ENCODE data around the gene NACC1.
A peak's percentile ranks its signal among the peaks of the same experiment; 100 is the strongest.

The NACC1 gene

DNA sequence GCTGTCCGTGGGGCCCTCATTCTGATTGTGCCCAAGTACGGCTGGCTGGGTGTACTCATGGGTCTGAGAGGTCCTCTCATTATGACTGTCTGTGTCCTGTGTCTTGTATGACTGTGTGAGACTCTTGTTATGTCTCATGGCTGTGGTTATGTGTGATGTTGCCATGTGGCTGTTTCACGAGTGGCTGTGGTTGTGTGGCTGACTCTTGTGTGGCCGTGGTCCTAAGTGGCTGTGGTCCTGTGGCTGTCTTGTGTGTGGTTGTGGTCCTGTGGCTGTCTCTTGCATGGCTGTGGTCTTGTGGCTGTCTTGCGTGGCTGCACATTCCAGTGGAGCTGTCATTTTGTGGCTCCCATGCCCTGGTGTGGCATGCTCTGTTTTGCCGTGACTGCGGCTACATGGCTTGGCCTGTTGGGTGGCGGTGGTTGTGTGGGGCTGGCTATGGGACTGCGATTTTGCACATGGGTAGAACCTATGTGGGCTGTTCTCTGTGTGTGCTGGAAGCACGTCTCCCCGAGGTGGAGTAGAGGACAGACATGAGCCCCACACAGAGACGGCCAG lies 18.0 kb upstream of the NACC1 start:
- Mint-ChIP-seq H3K4me1 (ENCODE audit: low read depth in 2 of 2) (peaks cover 40 to 44% of the 10 kb centered on the region in 2 donors), H3K27me3 (peaks cover 15 to 28% of the 10 kb centered on the region in 2 donors), H3K4me3 (peak overlapping the region; percentile 74 to 82), H3K27ac (peak overlapping the region; percentile 95 to 97), H3K36me3 (ENCODE audit: insufficient read depth) (peaks cover 42% of the 10 kb centered on the region), H3K9me3 (no peaks in the 10 kb centered on the region)
- ATAC-seq (replicated peaks) = peak; percentile 60
- peak; percentile 71 to 77 (median 76) for DNase-seq

DNA sequence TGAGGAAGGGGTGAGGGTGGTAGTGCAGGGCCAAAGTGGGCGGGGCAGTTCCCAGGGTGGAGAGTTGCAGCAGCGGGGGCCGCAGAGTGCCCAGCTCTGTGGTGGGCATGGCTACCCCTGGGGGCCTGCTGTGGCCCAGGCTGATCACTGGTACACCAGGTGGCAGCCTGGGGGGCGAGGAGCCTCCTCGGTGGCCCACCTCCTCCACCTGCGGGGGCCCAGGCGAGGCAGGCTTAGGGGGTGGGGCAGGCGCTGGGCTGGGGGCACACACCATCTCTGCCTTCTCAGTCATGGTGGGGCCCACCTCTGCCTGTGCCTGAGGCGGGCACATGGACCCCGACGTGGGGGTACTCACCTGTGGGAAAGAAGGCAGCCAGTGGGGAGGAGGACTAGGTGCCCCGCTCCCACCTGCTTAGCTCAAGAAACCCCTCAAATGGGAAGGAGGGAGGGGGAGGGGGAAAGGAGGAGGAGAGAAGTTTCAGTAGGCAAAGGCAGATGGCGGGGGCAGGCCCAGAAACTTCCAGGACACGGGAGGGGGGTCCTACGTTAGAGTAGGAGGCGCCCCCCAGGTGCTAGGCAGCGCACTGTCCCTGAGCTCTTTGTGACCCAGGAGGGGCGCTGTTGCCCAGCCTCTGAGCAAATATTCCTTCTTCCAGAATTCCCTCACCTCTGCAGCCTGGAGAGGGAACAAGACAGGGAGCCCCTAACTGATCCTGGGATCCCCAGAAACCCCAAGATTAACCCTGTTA lies 17.0 kb upstream of the NACC1 start:
- DNase-seq (no peak), ATAC-seq (replicated peaks) (no peak)
- peaks cover 39 to 41% of the 10 kb centered on the region in 2 donors for H3K4me1 Mint-ChIP-seq (ENCODE audit: low read depth in 2 of 2)
- H3K9me3 Mint-ChIP-seq = no peaks in the 10 kb centered on the region
- peak overlapping the region; percentile 82 to 83 for H3K4me3 Mint-ChIP-seq
- H3K27me3 Mint-ChIP-seq = peaks cover 11 to 23% of the 10 kb centered on the region in 2 donors
- H3K36me3 Mint-ChIP-seq (ENCODE audit: insufficient read depth) = peaks cover 42% of the 10 kb centered on the region
- peak overlapping the region in 1 of 2 donors; percentile 81 for H3K27ac Mint-ChIP-seq

DNA sequence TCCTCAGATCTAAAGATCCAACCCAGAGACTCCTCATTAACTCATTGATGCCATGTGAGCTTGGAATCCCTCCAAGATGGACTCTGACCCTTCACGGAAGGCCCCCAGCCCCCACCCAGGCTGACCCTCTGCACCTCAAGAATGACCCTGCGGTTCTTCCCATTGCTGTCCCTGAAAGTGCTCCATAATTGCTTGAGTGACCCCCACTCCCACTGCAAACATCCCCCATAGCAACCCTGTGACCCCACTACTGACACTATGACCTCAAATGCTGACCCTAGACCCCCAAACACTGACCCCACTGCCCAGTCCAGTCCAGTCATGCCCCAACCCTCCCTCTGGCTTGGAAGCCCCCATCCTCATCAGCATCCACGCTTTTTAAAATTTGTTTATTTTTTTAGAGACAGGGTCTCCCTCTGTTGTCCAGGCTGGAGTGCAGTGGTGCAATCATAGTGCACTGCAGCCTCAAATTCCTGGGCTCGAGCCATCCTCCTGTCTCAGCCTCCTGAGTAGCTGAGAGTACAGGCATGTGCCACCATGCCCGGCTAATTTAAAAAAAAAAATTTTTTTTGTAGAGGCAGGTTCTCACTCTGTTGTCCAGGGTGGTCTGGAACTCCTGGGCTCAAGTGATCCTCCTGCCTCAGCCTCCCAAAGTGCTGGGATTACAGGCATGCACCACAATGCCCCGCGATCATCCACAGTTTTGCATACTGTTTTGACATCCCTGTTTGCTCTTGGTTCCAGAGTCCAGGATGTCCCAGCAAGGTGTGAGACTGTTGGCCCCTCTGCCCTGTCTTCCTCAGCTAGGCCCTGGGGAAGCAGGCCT lies 16.3 kb upstream of the NACC1 start:
- DNase-seq = no peak
- H3K9me3 Mint-ChIP-seq = no peaks in the 10 kb centered on the region

DNA sequence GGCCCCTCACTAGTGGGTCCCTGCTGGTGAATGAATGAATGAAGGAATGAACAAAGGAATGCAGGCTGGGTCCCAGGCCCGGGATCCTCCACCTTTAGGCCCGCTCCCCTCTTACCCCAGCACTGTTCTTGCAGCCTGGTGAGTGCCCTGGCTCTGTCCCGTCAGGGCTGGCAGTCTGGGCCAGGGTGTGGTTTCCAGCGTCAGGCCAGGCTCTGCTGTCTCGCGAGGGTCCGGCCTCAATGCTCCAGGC lies 15.7 kb upstream of the NACC1 start:
- ATAC-seq (replicated peaks) (no peak), DNase-seq (no peak)
- Mint-ChIP-seq H3K27me3 (peaks cover 7 to 16% of the 10 kb centered on the region in 2 donors), H3K36me3 (ENCODE audit: insufficient read depth) (peaks cover 43% of the 10 kb centered on the region), H3K4me3 (peak overlapping the region; percentile 72 to 83), H3K4me1 (ENCODE audit: low read depth in 2 of 2) (peaks cover 34% of the 10 kb centered on the region in 2 donors), H3K27ac (peak overlapping the region in 1 of 2 donors; percentile 81), H3K9me3 (no peaks in the 10 kb centered on the region)

More for the DNA sequence above, 16.3 kb upstream of the NACC1 start:
- Mint-ChIP-seq H3K4me3 (peak overlapping the region; percentile 72 to 83), H3K27me3 (peaks cover 7 to 16% of the 10 kb centered on the region in 2 donors), H3K36me3 (ENCODE audit: insufficient read depth) (peaks cover 42% of the 10 kb centered on the region), H3K27ac (peak overlapping the region; percentile 54 to 81), H3K4me1 (ENCODE audit: low read depth in 2 of 2) (peaks cover 35 to 38% of the 10 kb centered on the region in 2 donors)
- no peak for ATAC-seq (replicated peaks)

DNA sequence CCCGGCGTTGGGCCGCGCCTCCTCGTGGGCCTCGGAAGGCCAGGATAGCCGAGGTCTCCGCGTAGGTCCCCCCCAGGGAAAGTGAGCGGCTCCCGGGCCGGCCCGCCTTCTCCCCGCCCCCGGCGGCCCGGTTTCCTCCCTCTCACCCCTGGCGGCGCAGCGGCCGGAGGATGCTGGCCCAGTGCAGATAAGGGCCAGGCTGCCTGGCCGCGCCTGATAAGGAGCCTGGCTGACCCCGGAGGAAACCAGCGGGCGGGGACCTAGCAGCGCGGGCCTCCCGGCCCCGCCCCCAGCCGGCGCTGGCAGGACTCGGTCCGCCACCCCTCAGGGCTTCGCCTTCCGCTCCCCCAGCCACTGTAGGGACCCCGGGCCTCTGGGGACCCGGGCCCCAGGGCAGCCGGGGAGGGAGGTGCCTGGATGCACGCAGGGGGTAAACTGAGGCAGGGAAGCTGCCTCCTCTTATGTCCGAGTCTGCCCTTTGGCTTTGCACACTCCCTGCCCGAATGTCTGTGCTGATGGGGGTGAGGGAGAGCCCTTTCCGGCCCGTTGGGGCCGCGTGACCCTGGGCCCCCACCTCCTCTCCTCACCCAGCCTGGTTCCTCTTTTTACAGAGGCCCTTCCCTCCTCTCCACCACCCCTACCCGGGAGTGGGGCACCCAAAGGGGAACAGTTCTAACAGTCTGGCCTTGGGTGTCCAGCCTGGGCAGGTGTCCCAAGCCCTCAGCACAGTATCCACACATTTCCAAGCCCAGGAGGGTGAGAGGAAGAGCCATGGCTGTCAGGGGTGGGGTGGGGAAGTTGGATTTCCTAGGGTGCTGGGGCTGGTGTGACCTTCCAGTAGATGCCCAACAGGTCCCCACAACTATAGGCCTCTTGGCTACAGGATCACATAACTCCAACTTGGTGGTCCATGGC lies 15.1 kb upstream of the NACC1 start, which contains the start of gene LYL1:
TSS of gene LYL1 (minus strand) at position 193 of the 915 bp plus-strand sequence. CDS start 1,687 bp downstream, outside the sequence.
- Mint-ChIP-seq H3K9me3 (no peaks in the 10 kb centered on the region), H3K4me1 (ENCODE audit: low read depth in 2 of 2) (peaks cover 32 to 34% of the 10 kb centered on the region in 2 donors), H3K27me3 (peaks cover 7 to 11% of the 10 kb centered on the region in 2 donors), H3K27ac (peak within 1 kb of the TSS; percentile 54 to 81), H3K36me3 (ENCODE audit: insufficient read depth) (peaks cover 48% of the 10 kb centered on the region), H3K4me3 (peak within 1 kb of the TSS; percentile 72 to 83)
- DNase-seq (no peak), ATAC-seq (replicated peaks) (peak; percentile 5)

DNA sequence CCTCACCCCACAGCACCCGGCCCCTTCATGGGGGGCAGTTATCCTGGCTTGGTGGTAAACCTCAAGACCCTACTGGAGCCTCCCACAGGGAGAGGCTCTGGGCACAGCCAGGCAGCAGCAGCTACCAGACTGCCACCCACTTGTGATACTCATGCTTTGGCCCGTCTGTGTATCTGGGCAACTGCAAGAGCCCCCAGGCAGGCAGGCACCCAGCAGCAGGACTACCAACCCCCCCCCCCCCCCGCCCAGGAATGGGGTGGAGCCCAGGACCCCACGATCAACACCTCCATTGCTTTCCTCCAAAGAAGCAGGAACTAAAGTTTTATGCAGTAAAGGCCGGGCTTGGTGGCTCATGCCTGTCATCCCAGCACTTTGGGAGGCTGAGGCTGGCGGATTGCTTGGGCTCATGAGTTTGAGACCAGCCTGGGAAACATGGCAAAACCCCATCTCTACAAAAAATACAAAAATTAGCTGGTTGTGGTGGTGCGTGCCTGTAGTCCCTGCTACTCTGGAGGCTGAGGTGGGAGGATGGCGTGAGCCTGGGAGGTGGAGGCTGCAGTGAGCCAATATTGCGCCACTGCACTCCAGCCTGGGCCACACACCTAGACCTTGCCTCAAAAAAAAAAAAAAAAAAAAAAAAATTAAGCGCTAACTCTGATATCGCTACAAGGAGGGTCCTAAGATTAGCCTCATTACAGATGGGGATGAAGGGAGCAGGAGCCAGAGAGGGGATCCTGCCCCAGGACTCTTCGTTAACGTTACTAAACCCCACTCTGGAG lies 14.3 kb upstream of the NACC1 start:
- Mint-ChIP-seq H3K4me1 (ENCODE audit: low read depth in 2 of 2) (peaks cover 24 to 29% of the 10 kb centered on the region in 2 donors), H3K9me3 (no peaks in the 10 kb centered on the region), H3K36me3 (ENCODE audit: insufficient read depth) (peaks cover 43% of the 10 kb centered on the region), H3K27me3 (peaks cover 0 to 3% of the 10 kb centered on the region in 2 donors), H3K27ac (peak overlapping the region in 1 of 2 donors; percentile 26), H3K4me3 (peak overlapping the region; percentile 83 to 85)
- no peak for ATAC-seq (replicated peaks)
- DNase-seq = no peak

DNA sequence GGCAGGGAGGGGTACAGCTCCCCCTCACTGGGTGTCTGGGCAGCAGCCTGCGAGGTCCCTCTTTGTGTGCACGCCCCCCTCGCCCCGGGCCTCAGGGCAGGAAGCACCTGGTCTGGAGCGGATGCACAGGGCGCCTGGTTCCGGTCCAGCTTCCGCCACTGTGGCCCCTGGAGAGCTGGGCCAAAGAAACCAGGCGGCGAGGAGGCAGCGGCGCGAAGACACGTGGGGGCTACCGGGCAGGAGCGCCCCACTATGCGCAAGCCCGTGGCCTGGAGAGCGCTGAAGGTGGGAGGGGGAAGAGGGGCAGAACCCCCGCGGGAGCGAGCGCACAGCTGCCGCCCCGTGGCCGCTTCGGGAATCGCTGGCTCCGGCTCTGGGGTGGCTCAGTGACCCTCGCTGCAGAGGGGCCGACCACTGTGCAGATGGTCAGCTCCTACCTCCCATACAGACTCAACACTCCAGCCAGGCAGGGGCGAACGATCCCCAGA lies 13.7 kb upstream of the NACC1 start:
- no peaks in the 10 kb centered on the region for H3K9me3 Mint-ChIP-seq
- H3K4me3 Mint-ChIP-seq = peak overlapping the region; percentile 83 to 85

DNA sequence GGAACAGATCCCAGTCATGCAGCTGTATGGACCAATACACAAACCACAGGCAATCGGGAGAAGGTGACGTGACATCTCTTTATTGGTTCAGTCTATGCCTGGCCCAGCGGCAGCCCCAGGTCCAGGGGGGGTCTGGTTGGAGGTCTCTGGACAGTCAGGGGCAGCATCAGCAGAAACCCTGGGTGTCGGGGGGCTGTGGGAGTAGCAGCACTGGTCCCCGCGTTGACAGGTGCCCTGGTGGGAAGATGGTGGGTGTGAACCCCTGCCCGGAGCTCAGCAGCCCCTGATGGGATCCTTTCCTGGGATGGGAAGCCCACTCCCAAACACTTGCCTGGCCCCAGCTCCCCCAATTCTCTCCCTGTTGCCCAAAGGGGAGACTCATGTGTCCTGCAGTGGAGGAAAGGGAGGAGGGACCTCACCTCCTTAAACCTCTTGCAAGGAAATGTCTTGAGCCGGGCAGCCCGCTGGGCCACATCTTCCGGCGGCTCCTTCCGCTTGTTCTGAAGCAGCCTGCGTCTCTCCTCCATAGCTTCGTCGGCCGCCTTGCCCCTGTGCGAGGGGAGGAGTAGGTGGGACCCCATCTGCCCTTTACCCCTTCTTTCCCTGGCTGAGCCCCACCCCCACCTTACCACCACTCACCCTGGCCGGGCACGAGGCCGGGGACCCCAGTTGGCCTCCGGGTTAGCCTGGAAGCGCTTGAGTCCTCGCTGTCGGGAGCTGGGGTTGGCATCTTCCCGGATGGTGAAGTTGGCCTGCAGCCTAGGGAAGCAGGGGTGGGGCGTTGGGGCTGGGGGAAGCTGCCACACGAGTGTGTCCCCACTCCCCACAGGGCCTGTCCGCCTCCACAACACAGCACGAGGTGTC lies 13.0 kb upstream of the NACC1 start:
- Mint-ChIP-seq H3K4me1 (ENCODE audit: low read depth in 2 of 2) (peaks cover 19 to 20% of the 10 kb centered on the region in 2 donors), H3K4me3 (peak overlapping the region; percentile 83 to 85), H3K36me3 (ENCODE audit: insufficient read depth) (peaks cover 31% of the 10 kb centered on the region), H3K27me3 (no peaks in the 10 kb centered on the region), H3K27ac (peak overlapping the region; percentile 46 to 84), H3K9me3 (no peaks in the 10 kb centered on the region)
- ATAC-seq (replicated peaks) = peak; percentile 5
- DNase-seq = no peak

More for the DNA sequence above, 13.7 kb upstream of the NACC1 start:
- peaks cover 38% of the 10 kb centered on the region for H3K36me3 Mint-ChIP-seq (ENCODE audit: insufficient read depth)
- ATAC-seq (replicated peaks) = peak; percentile 25
- H3K27ac Mint-ChIP-seq = peak overlapping the region; percentile 46 to 84
- peaks cover 24 to 26% of the 10 kb centered on the region in 2 donors for H3K4me1 Mint-ChIP-seq (ENCODE audit: low read depth in 2 of 2)
- peak; percentile 46 to 52 (median 52) for DNase-seq
- no peaks in the 10 kb centered on the region for H3K27me3 Mint-ChIP-seq

DNA sequence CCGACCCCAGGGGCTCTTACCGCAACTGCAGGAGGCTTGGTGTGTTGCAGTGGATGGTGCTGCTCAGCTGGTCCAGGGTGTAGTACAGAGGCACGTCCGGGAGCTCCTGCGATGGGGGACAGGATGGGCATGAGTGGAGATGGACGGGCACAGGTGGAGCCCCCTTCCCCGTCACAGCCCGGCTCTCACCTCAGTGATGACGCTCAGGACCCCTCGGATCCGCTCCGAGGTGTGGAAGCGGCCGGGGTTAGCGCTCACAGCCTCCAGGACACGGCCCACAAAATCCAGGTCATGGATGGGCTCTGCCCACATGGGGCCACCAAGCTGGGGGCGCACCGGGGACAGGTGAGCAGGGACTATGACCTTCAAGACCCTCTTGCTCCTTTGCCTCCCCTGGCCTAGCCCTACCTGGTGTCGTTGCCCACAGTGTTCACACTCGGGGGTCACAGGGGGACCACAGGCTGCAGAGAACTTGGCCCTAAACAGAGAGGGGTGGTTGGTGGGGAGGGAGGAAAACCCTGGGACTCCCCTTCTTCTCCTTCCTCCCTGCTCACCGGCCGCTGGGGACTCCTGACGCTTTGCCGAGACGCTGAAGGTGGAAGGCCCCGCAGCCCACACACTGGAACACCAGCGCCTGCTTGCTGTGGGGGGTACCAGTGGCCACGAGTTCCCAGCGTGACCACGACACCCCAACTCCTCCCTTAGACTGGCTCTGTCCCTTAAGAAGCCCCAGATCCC lies 8.5 kb upstream of the NACC1 start:
- ATAC-seq (replicated peaks) (no peak), DNase-seq (no peak)
- peaks cover 4 to 5% of the 10 kb centered on the region in 2 donors for H3K4me1 Mint-ChIP-seq (ENCODE audit: low read depth in 2 of 2)
- H3K9me3 Mint-ChIP-seq = no peaks in the 10 kb centered on the region
- H3K27ac Mint-ChIP-seq = no peak overlapping the region
- no peaks in the 10 kb centered on the region for H3K27me3 Mint-ChIP-seq
- H3K36me3 Mint-ChIP-seq (ENCODE audit: insufficient read depth) = peaks cover 39% of the 10 kb centered on the region
- H3K4me3 Mint-ChIP-seq = no peak overlapping the region

DNA sequence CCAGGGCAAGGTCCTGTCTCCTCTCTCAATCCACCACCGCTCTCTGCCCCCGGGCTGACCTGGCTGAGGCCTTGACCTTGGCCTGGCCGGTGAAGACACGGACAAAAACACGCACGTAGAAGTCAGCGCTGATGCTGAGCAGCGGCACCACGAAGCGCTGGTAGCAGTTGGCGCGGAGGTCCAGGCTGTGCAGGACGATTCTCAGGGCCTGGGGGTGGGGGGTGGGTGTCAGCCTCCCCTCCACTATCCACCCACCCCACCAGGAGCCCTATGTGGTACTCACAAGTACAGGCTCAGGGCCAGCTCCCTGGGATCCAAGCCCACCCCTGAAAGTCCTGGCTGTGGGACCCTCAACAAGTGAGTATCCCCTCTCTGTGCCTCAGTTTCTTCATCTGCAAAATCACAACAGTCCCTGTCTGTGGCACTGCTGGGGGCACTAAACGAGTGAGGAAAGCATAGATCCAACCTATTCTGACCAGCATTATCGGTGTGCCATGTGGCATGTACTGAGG lies 7.9 kb upstream of the NACC1 start:
- Mint-ChIP-seq H3K27me3 (no peaks in the 10 kb centered on the region), H3K27ac (no peak overlapping the region), H3K9me3 (no peaks in the 10 kb centered on the region), H3K36me3 (ENCODE audit: insufficient read depth) (peaks cover 39% of the 10 kb centered on the region), H3K4me1 (ENCODE audit: low read depth in 2 of 2) (peaks cover 0 to 3% of the 10 kb centered on the region in 2 donors), H3K4me3 (no peak overlapping the region)
- ATAC-seq (replicated peaks) = no peak
- no peak for DNase-seq

DNA sequence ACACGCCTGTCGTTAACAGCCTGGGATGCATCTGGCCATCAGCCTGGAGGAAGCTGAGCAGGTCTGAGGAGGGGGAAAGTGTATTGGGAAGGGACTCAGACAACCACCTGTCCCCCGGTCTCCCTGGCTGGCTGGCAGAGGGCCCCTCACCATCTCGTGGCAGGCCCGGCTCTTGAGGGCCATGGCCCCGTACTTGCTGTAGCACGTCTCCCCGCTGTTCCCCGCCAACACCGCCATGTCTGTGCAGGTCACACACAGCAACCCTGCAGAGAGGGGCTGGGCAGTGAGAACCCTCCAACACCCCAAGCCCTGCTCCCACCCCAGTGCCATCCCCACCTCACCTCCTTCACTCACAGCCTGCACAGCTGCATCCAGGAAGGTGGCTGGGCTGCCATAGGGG lies 5.5 kb upstream of the NACC1 start:
- H3K27me3 Mint-ChIP-seq = no peaks in the 10 kb centered on the region
- H3K27ac Mint-ChIP-seq = no peak overlapping the region
- H3K4me1 Mint-ChIP-seq (ENCODE audit: low read depth in 2 of 2) = peaks cover 11 to 19% of the 10 kb centered on the region in 2 donors
- no peak for ATAC-seq (replicated peaks)
- peaks cover 46% of the 10 kb centered on the region for H3K36me3 Mint-ChIP-seq (ENCODE audit: insufficient read depth)
- H3K4me3 Mint-ChIP-seq = no peak overlapping the region
- no peaks in the 10 kb centered on the region for H3K9me3 Mint-ChIP-seq
- no peak for DNase-seq

Measured in effector memory CD8-positive, alpha-beta T cell (primary cell).